ENCODE data around the gene ZFP36L1. TPM values are rescaled to one million over a fixed set of nuclear protein-coding genes. Genes with fewer than 3 reads are reported as not detected.
A peak's percentile ranks its signal among the peaks of the same experiment; 100 is the strongest.

ZFP36L1 gene
- total RNA-seq, 2 donors from 2014 or later: 99.4 to 99.6 TPM

DNA sequence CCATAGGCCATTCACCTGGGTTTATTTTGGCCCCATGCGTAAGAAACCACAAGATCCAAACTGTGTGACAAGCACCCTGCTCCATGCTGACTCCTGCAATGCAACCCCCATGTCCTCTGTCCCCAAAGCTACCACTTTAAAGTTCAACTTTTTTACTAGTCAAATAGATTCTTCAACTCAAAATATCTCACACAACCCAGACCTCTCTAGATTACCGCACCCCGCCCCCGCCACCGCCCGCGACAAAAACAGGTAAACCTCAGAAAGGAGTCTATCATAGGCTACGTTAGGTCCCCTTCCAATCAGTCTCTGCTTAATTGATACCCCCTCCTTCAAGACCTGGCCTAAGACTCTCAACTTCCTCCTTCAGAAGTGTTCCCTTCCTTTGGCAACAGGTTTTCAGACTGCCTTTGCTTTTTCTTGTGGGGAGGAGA lies 2.2 kb downstream of the ZFP36L1 start:
- peaks cover 39% of the 10 kb centered on the region for H3K4me1 Mint-ChIP-seq
- Histone ChIP-seq H3K4me3 (ENCODE audit: low read length) (peak overlapping the region; percentile 94), H3K4me1 (ENCODE audit: control insufficient read depth, insufficient read depth, low read length) (peaks cover 2% of the 10 kb centered on the region), H3K36me3 (ENCODE audit: control insufficient read depth, insufficient read depth, low read length) (peaks cover 33% of the 10 kb centered on the region), H3K9me3 (ENCODE audit: control insufficient read depth, low read length) (no peaks in the 10 kb centered on the region), H3K27me3 (ENCODE audit: control insufficient read depth, insufficient read depth, low read length, poor library complexity, severe bottlenecking) (no peaks in the 10 kb centered on the region), H3K9ac (ENCODE audit: extremely low read depth, low read length, poor library complexity, severe bottlenecking) (peak overlapping the region; percentile 96), H3K27ac (ENCODE audit: low read depth, low read length) (no peak overlapping the region)
- peak overlapping the region; percentile 98 for H3K27ac Mint-ChIP-seq
- DNase-seq: peak; percentile 52
- no peaks in the 10 kb centered on the region for H3K27me3 Mint-ChIP-seq (ENCODE audit: insufficient read depth)
- WGBS, 2 experiments (ENCODE audit: insufficient coverage in 1 of 2, insufficient read length in 1 of 2): 18 to 34% methylated on average over 2 to 8 of the region's 8 CpGs
- TF ChIP-seq, protein P1, sequence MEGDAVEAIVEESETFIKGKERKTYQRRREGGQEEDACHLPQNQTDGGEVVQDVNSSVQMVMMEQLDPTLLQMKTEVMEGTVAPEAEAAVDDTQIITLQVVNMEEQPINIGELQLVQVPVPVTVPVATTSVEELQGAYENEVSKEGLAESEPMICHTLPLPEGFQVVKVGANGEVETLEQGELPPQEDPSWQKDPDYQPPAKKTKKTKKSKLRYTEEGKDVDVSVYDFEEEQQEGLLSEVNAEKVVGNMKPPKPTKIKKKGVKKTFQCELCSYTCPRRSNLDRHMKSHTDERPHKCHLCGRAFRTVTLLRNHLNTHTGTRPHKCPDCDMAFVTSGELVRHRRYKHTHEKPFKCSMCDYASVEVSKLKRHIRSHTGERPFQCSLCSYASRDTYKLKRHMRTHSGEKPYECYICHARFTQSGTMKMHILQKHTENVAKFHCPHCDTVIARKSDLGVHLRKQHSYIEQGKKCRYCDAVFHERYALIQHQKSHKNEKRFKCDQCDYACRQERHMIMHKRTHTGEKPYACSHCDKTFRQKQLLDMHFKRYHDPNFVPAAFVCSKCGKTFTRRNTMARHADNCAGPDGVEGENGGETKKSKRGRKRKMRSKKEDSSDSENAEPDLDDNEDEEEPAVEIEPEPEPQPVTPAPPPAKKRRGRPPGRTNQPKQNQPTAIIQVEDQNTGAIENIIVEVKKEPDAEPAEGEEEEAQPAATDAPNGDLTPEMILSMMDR (conservative IDR thresholded peaks at IDR 0.05): no peak
- no peaks in the 10 kb centered on the region for H3K9me3 Mint-ChIP-seq
- peaks cover 38% of the 10 kb centered on the region for H3K36me3 Mint-ChIP-seq (ENCODE audit: low read depth)
- H3K4me3 Mint-ChIP-seq: peak overlapping the region; percentile 100

DNA sequence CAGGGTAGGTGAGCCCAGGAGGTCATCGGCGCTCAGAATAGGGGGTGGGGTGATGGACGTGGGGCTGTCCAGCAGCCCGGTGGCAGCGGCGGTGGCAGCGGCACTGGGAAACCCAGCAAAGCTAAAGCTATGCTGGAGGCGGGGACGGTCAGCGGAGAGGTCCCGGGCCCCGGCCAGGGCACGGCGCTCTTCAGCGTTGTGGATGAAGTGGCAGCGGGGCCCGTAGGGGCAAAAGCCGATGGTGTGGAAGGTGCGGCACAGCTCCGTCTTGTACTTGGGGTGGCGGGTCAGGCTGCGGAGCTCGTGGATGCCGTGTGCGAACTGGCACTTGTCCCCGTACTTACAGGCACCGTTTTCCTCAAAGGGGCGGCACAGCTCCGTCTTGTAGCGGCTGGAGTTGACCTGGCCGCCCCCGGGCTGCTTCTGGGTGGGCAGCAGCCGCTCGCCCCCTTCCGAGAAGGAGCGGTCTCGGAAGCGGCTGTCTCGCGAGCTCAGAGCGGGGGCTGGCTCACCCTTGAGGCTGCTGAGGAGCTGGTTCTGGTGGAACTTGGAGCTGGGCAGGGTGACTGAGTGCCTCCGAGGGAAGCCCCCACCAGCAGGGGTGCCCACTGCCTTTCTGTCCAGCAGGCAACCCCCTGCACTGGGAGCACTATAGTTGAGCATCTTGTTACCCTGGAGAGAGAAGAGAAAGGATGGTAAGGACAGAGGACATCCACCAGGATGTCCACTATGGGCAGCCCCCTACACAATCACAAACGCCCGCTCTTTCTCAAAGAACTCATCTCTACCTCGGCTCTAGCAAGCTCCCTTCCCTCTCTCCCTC lies 2.8 kb downstream of the ZFP36L1 start:
- WGBS, 2 experiments (ENCODE audit: insufficient coverage in 1 of 2, insufficient read length in 1 of 2): 78 to 85% methylated on average over 34 to 45 of the region's 45 CpGs
- H3K9me3 Mint-ChIP-seq: no peaks in the 10 kb centered on the region
- Histone ChIP-seq H3K9ac (ENCODE audit: extremely low read depth, low read length, poor library complexity, severe bottlenecking) (peak overlapping the region; percentile 96), H3K9me3 (ENCODE audit: control insufficient read depth, low read length) (no peaks in the 10 kb centered on the region), H3K27ac (ENCODE audit: low read depth, low read length) (no peak overlapping the region), H3K36me3 (ENCODE audit: control insufficient read depth, insufficient read depth, low read length) (peaks cover 33% of the 10 kb centered on the region), H3K4me1 (ENCODE audit: control insufficient read depth, insufficient read depth, low read length) (peaks cover 2% of the 10 kb centered on the region), H3K4me3 (ENCODE audit: low read length) (peak overlapping the region; percentile 94), H3K27me3 (ENCODE audit: control insufficient read depth, insufficient read depth, low read length, poor library complexity, severe bottlenecking) (no peaks in the 10 kb centered on the region)
- H3K4me1 Mint-ChIP-seq: peaks cover 39% of the 10 kb centered on the region
- peak; percentile 59 for DNase-seq
- peak overlapping the region; percentile 98 for H3K27ac Mint-ChIP-seq
- H3K27me3 Mint-ChIP-seq (ENCODE audit: insufficient read depth): no peaks in the 10 kb centered on the region
- peak overlapping the region; percentile 100 for H3K4me3 Mint-ChIP-seq
- TF ChIP-seq, protein P1 (conservative IDR thresholded peaks at IDR 0.05): no peak
- peaks cover 38% of the 10 kb centered on the region for H3K36me3 Mint-ChIP-seq (ENCODE audit: low read depth)

DNA sequence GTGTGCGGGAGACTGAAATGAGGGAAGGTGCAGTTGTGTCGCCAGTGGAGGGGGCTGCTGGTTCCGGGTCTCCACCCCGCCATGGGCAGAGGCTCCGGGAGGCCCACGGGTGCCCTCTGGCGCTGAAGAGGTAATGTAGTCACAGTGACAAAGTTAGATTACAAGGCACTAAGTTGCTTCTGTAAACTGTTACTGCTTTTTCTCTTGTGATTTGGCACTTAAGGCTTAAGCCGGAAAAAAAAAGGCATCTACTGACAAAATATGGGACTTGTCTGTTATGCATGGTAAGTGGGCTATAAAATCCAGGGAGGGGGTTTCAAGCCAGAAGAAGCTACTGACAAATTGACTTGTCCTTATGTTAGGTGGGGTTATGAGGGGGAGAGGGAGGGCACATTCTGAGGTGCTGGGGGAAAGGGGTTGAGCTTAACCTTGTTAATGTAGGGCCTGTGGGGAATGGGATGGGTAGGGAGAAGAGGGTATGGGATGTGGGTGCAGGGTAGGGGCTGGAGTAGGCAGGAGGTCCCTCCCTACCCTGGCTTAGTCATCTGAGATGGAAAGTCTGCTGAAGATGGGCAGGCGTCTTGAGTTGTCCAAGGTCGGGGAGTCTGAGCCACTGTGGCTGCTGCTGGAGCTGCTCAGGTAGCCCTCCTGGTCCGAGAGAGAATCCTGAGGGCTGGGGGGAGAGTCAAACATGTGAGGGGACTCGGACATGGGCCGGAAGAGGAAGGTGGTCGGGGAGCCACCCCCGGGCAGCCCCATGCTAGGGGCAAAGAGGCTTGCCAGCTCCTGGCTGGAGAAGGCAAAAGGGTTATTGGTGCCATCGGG lies 3.7 kb downstream of the ZFP36L1 start:
- H3K27ac ChIP-seq (ENCODE audit: low read depth, low read length): no peak overlapping the region
- 77 to 80% methylated on average over 3 to 16 of the region's 16 CpGs for WGBS, 2 experiments (ENCODE audit: insufficient coverage in 1 of 2, insufficient read length in 1 of 2)
- no peaks in the 10 kb centered on the region for H3K9me3 ChIP-seq (ENCODE audit: control insufficient read depth, low read length)
- Mint-ChIP-seq H3K9me3 (no peaks in the 10 kb centered on the region), H3K4me1 (peaks cover 39% of the 10 kb centered on the region), H3K27ac (peak overlapping the region; percentile 68), H3K36me3 (ENCODE audit: low read depth) (peaks cover 38% of the 10 kb centered on the region), H3K27me3 (ENCODE audit: insufficient read depth) (no peaks in the 10 kb centered on the region), H3K4me3 (peak overlapping the region; percentile 100)
- peak overlapping the region; percentile 39 for H3K4me3 ChIP-seq (ENCODE audit: low read length)
- H3K9ac ChIP-seq (ENCODE audit: extremely low read depth, low read length, poor library complexity, severe bottlenecking): no peak overlapping the region
- no peaks in the 10 kb centered on the region for H3K27me3 ChIP-seq (ENCODE audit: control insufficient read depth, insufficient read depth, low read length, poor library complexity, severe bottlenecking)
- DNase-seq: peak; percentile 91
- peaks cover 2% of the 10 kb centered on the region for H3K4me1 ChIP-seq (ENCODE audit: control insufficient read depth, insufficient read depth, low read length)
- TF ChIP-seq, protein P1 (conservative IDR thresholded peaks at IDR 0.05): peak; percentile 82
- peaks cover 33% of the 10 kb centered on the region for H3K36me3 ChIP-seq (ENCODE audit: control insufficient read depth, insufficient read depth, low read length)
